Right cardiac atrium (tissue), 5 donors: ENCODE results near the gene PABPN1. TPM values are rescaled to one million over a fixed set of nuclear protein-coding genes. Genes with fewer than 3 reads are reported as not detected.

Source experiments
- ATAC-seq, 2 donors: fragments of 200-7000 bp; cut with Tn5 transposase; one replicate each; pipeline versions ENCODE4 v1.8.0 to v1.9.1; 2020; ENCODE audit warnings: moderate library complexity in 2 of 2, mild to moderate bottlenecking in 1 of 2
- DNase-seq, 3 donors: peaks; one replicate each; pipeline ENCODE4 v3.0.0-alpha.2; 2020
- H3K27ac ChIP-seq: one replicate; pipeline ENCODE4 v1.5.1; 2013; ENCODE audit warnings: mild to moderate bottlenecking, low read length, control low read depth, moderate library complexity
- H3K27me3 ChIP-seq: one replicate; pipeline ENCODE4 v1.6.1; 2013; ENCODE audit not compliant: control insufficient read depth, insufficient read depth
- H3K4me1 ChIP-seq: one replicate; pipeline ENCODE4 v1.6.1; 2013; ENCODE audit warnings: low read length; ENCODE audit not compliant: control insufficient read depth, insufficient read depth
- H3K4me3 ChIP-seq: one replicate; pipeline ENCODE4 v1.5.1; 2013; ENCODE audit warnings: low read length, control low read depth
- H3K9me3 ChIP-seq: one replicate; pipeline ENCODE4 v1.6.1; 2013; ENCODE audit warnings: low read length; ENCODE audit not compliant: control insufficient read depth
- WGBS: extraction: QIAGEN DNeasy Blood & Tissue Kit; methylation state at CpG from one replicate; pipeline ENCODE4 v1.1.7; 2013; 5-methylcytosine and 5-hydroxymethylcytosine counted together
- intact Hi-C, 4 donors: fragments of 100-400 bp; cut with DNase I; formaldehyde crosslinking; loops; one replicate each; pipeline versions ENCODE4 v1.11.0 to v1.14.0; 2022 to 2023
- polyA plus RNA-seq: library from polyadenylated mRNA; stranded (reverse); fragments of 200-250 nt; gene quantifications from one replicate; pipeline ENCODE4 v1.2.3, GENCODE V29; 2013
- total RNA-seq, 4 donors: library from RNA; stranded (reverse); fragmentation: NEBNext Ultra II Directional; extraction: Animal tissue kit (Norgen Biotek cat#: 25700); gene quantifications; one replicate each; pipeline ENCODE4 v1.2.1, GENCODE V29; 2021
- donor health status: healthy with polysubstance abuse.
- donor health status: DM: no; HTN: yes; CAD: no.
- donor health status: DM: no; HTN: no; CAD: no.
- donor health status: DM: no; HTN: yes; CAD: no; lungs with severe emphysema.
- donor health status: DM: yes; HTN: yes; CAD: no.

The PABPN1 gene
- total and polyA plus RNA-seq, 5 donors, result 93.6 to 107 (median 97.0) TPM

DNA sequence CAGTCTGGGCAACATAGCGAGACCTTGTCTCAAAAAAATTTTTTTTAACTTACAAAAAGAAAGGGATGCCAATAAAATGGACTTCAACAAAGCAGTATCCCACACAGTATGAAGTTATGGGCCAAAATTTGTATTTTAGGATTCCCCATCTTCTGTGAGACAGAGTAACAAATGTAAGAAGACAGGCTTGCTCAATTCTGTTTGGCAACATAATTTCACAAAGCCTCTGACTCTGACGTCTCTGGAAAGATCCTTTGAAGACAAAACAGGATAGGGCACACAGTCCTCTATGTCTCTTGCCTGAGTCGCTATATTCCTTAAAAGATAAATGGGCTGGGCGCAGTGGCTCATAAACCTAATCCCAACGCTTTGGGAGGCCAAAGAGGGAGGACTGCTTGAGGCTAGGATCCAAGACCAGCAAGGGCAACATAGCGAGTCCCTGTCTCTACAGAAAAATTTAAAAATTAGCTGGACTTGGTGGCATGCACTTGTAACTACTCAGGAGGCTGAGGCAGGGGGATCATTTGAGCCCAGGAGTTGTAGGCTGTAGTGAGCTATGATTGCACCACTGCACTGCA is 34.3 kb upstream of the PABPN1 start:
- no peak for DNase-seq
- WGBS, result 60% methylated on average over 6 of the region's 6 CpGs
- intact Hi-C loops, result no loop called here
- H3K27ac ChIP-seq, result peak overlapping the region; percentile 94
- peak overlapping the region; percentile 54 for H3K4me3 ChIP-seq
- H3K27me3 ChIP-seq, result no peaks in the 10 kb centered on the region
- ATAC-seq, result no peak
- H3K9me3 ChIP-seq, result no peaks in the 10 kb centered on the region
- no peaks in the 10 kb centered on the region for H3K4me1 ChIP-seq

- DNase-seq (peak in 2 of 3 donors; percentile 41 to 78), ATAC-seq (peak; percentile 52 to 62)
- 25% methylated on average over 24 of the region's 24 CpGs for WGBS
- H3K27ac ChIP-seq, result no peak overlapping the region
- intact Hi-C loops, result loop anchor here in 1 of 4 donors (10.0 kb wide), 1 partner anchor 170 kb away; no protein-coding TSS in a partner anchor
- H3K27me3 ChIP-seq, result no peaks in the 10 kb centered on the region
- H3K4me1 ChIP-seq, result peaks cover under 1% of the 10 kb centered on the region
- H3K9me3 ChIP-seq, result no peaks in the 10 kb centered on the region
- no peak overlapping the region for H3K4me3 ChIP-seq
These were observed 26.3 kb upstream of the PABPN1 start for GRCh38 chr14:23294734-23295561.

- Histone ChIP-seq H3K27ac (no peak overlapping the region), H3K4me1 (peaks cover 2% of the 10 kb centered on the region), H3K27me3 (no peaks in the 10 kb centered on the region), H3K9me3 (no peaks in the 10 kb centered on the region), H3K4me3 (no peak overlapping the region)
- intact Hi-C loops, result loop anchor here in 1 of 4 donors (10.0 kb wide), 1 partner anchor 171 kb away; no protein-coding TSS in a partner anchor
- ATAC-seq, result no peak
- 88% methylated on average over 7 of the region's 7 CpGs for WGBS
- DNase-seq, result no peak
These were observed 25.1 kb upstream of the PABPN1 start for GRCh38 chr14:23296012-23296777.

GRCh38 chr14:23297096-23297495 is 24.2 kb upstream of the PABPN1 start:
- DNase-seq (no peak), ATAC-seq (no peak)
- 86% methylated on average over 7 of the region's 7 CpGs for WGBS
- Histone ChIP-seq H3K4me1 (peaks cover 2% of the 10 kb centered on the region), H3K9me3 (no peaks in the 10 kb centered on the region), H3K27ac (no peak overlapping the region), H3K27me3 (no peaks in the 10 kb centered on the region), H3K4me3 (no peak overlapping the region)
- intact Hi-C loops, result loop anchor here in 1 of 4 donors (10.0 kb wide), 1 partner anchor 172 kb away; no protein-coding TSS in a partner anchor

GRCh38 chr14:23297611-23298277 is 23.5 kb upstream of the PABPN1 start:
- Histone ChIP-seq H3K27me3 (no peaks in the 10 kb centered on the region), H3K4me3 (no peak overlapping the region), H3K4me1 (peaks cover 3% of the 10 kb centered on the region), H3K9me3 (no peaks in the 10 kb centered on the region), H3K27ac (no peak overlapping the region)
- no peak for DNase-seq
- intact Hi-C loops, result loop anchor here in 1 of 4 donors (10.0 kb wide), 1 partner anchor 173 kb away; no protein-coding TSS in a partner anchor
- WGBS, result 84% methylated on average over 7 of the region's 7 CpGs
- ATAC-seq, result no peak

GRCh38 chr14:23299211-23299957 is 21.9 kb upstream of the PABPN1 start:
- 85% methylated on average over 2 of the region's 2 CpGs for WGBS
- ATAC-seq, result no peak
- DNase-seq, result no peak
- no peaks in the 10 kb centered on the region for H3K27me3 ChIP-seq
- H3K27ac ChIP-seq, result no peak overlapping the region
- H3K4me3 ChIP-seq, result no peak overlapping the region
- H3K9me3 ChIP-seq, result no peaks in the 10 kb centered on the region
- H3K4me1 ChIP-seq, result peaks cover 6% of the 10 kb centered on the region
- intact Hi-C loops, result loop anchor here in 1 of 4 donors (10.0 kb wide), 1 partner anchor 175 kb away; no protein-coding TSS in a partner anchor

DNA sequence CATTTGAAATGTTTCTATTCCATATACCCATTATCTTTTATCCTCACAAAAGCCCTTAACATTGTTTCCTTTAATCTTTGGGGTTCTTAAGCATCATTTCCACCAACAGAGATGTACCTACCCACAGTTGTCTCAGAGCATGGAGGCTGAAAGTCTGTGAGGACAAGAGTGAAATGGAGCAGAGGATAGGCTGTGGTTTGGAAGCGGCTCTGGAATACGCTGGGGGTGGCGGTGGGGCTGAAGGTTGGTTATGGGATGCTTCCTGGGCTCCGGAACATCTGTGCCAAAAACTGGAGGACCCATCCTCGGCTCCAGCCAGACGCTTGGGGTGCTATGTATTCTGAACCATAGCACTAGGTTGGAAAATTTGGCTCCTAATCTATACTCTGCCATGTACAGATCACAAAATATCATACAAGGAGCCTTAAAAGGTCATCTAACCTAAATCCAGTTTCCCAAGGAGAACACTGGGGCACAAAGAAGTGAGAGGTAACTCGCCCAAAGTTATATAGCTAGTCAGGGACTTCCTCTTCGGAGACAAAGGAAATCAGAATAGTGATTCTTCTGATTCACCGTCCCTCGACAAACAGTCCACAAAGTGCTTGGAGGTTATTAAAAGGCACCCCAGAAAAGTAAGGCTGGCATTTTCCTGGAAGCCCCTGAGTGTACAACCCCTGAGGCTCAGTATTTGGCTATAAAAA is 21.1 kb upstream of the PABPN1 start:
- WGBS, result 52% methylated on average over 10 of the region's 10 CpGs
- peak overlapping the region; percentile 94 for H3K27ac ChIP-seq

GRCh38 chr14:23300687-23301223 is 20.5 kb upstream of the PABPN1 start:
- under 1% methylated on average over 13 of the region's 13 CpGs for WGBS
- intact Hi-C loops, result no loop called here
- DNase-seq, result peak; percentile 64 to 89 (median 82)
- Histone ChIP-seq H3K27me3 (no peaks in the 10 kb centered on the region), H3K4me3 (peak overlapping the region; percentile 65), H3K9me3 (no peaks in the 10 kb centered on the region), H3K27ac (peak overlapping the region; percentile 94), H3K4me1 (peaks cover 7% of the 10 kb centered on the region)
- ATAC-seq, result peak; percentile 13 to 18

More for the DNA sequence above, 21.1 kb upstream of the PABPN1 start:
- Histone ChIP-seq H3K4me3 (peak overlapping the region; percentile 65), H3K4me1 (peaks cover 6% of the 10 kb centered on the region), H3K27me3 (no peaks in the 10 kb centered on the region), H3K9me3 (no peaks in the 10 kb centered on the region)
- no peak for DNase-seq
- ATAC-seq, result no peak
- intact Hi-C loops, result loop anchor here in 1 of 4 donors (10.0 kb wide), 1 partner anchor 175 kb away; no protein-coding TSS in a partner anchor

GRCh38 chr14:23301288-23301968 is 19.8 kb upstream of the PABPN1 start:
- Histone ChIP-seq H3K27me3 (no peaks in the 10 kb centered on the region), H3K9me3 (no peaks in the 10 kb centered on the region), H3K4me1 (peaks cover 8% of the 10 kb centered on the region), H3K27ac (peak overlapping the region; percentile 94), H3K4me3 (peak overlapping the region; percentile 65)
- intact Hi-C loops, result no loop called here
- DNase-seq (peak; percentile 99 to 100 (median 99)), ATAC-seq (peak; percentile 90 to 92)
- WGBS, result under 1% methylated on average over 87 of the region's 87 CpGs
